H1 (cell line): ENCODE results near the gene DAP. TPM values are rescaled to one million over a fixed set of nuclear protein-coding genes. Genes with fewer than 3 reads are reported as not detected.

Source experiments
- CTCF ChIA-PET: fragments of 300-600 bp; sonication (Branson Sonifier 250); formaldehyde crosslinking; loops from one replicate; lab custom pipeline; 2021; ENCODE audit not compliant: partially characterized antibody; lab: Charles Lee
- POLR2A ChIA-PET: fragments of 300-600 bp; sonication (Branson Sonifier 250); formaldehyde crosslinking; loops from one replicate; lab custom pipeline; 2021; ENCODE audit warnings: inconsistent platforms; ENCODE audit not compliant: partially characterized antibody; lab: Charles Lee
- DNase-seq, 2 experiments: peaks; one replicate each; pipeline versions ENCODE4 v3.0.0 to v3.0.0-alpha.2; 2010 to 2022; ENCODE audit warnings: low spot score in 2 of 2, low read depth in 1 of 2, mixed read lengths in 1 of 2
- FAIRE-seq: peaks from 2 replicates; lab custom pipeline; 2011; peaks lifted over from hg19 to GRCh38; lab: Jason Lieb, UNC
- H2AFZ ChIP-seq: 2 replicates; pipeline ENCODE4 v1.8.1; 2012; ENCODE audit warnings: low read length, inconsistent platforms
- H2AK5ac ChIP-seq: 2 replicates; pipeline ENCODE4 v1.6.1; 2013; ENCODE audit warnings: low read depth, low read length
- H2BK120ac ChIP-seq: replicated peaks from 2 replicates; pipeline ENCODE3; 2013; ENCODE audit warnings: low read depth, low read length, inconsistent platforms
- H2BK12ac ChIP-seq: 2 replicates; pipeline ENCODE4 v1.6.1; 2013; ENCODE audit warnings: low read depth, low read length
- H2BK15ac ChIP-seq: 2 replicates; pipeline ENCODE4 v1.6.1; 2013; ENCODE audit warnings: low read length
- H2BK20ac ChIP-seq: 2 replicates; pipeline ENCODE4 v1.6.1; 2013; ENCODE audit warnings: low read length
- H2BK5ac ChIP-seq: 2 replicates; pipeline ENCODE4 v1.6.1; 2013; ENCODE audit warnings: low read depth, low read length
- H3K14ac ChIP-seq: 2 replicates; pipeline ENCODE4 v1.6.1; 2013; ENCODE audit warnings: inconsistent platforms; ENCODE audit not compliant: insufficient read length
- H3K18ac ChIP-seq: 2 replicates; pipeline ENCODE4 v1.6.1; 2013; ENCODE audit warnings: low read length; ENCODE audit errors: extremely low read depth
- H3K23ac ChIP-seq: 2 replicates; pipeline ENCODE4 v1.6.1; 2013; ENCODE audit warnings: inconsistent platforms; ENCODE audit not compliant: insufficient read length
- H3K23me2 ChIP-seq: 2 replicates; pipeline ENCODE4 v1.6.1; 2013; ENCODE audit warnings: low read depth, low read length
- H3K27ac ChIP-seq: 2 replicates; pipeline ENCODE4 v1.6.1; 2011; ENCODE audit warnings: low read depth, low read length, inconsistent platforms
- H3K27me3 ChIP-seq, 4 experiments: replicated peaks in 1 of 4; 1 replicate in 1 of 4; 2 replicates in 3 of 4; pipeline versions ENCODE4 v1.6.1 to v1.8.1; 2011 to 2013; ENCODE audit warnings: low read length in 3 of 4, mild to moderate bottlenecking in 3 of 4, inconsistent platforms in 2 of 4, mixed read lengths in 2 of 4, moderate library complexity in 1 of 4; ENCODE audit not compliant: control insufficient read depth in 3 of 4, insufficient read depth in 3 of 4; ENCODE audit errors: extremely low read depth in 1 of 4
- H3K36me3 ChIP-seq, 4 experiments: 2 replicates each; pipeline versions ENCODE4 v1.6.1 to v1.8.1; 2011 to 2013; ENCODE audit warnings: mild to moderate bottlenecking in 4 of 4, low read length in 3 of 4, moderate library complexity in 2 of 4, control low read depth in 1 of 4, inconsistent platforms in 1 of 4; ENCODE audit not compliant: insufficient read depth in 4 of 4, control insufficient read depth in 2 of 4
- H3K4ac ChIP-seq: replicated peaks from 2 replicates; pipeline ENCODE3; 2013; ENCODE audit warnings: low read length, low read depth, mixed read lengths, inconsistent platforms; ENCODE audit not compliant: insufficient read length
- H3K4me1 ChIP-seq, 4 experiments: replicated peaks in 1 of 4; 1 replicate in 1 of 4; 2 replicates in 3 of 4; pipeline versions ENCODE4 v1.6.1 to v1.8.1; 2011 to 2013; ENCODE audit warnings: low read length in 3 of 4, inconsistent platforms in 2 of 4, mixed read lengths in 1 of 4; ENCODE audit not compliant: insufficient read depth in 4 of 4, control insufficient read depth in 3 of 4
- H3K4me2 ChIP-seq, 2 experiments: 2 replicates each; pipeline versions ENCODE4 v1.6.1 to v1.8.1; 2011 to 2013; ENCODE audit warnings: low read depth in 2 of 2, low read length in 2 of 2, control low read depth in 1 of 2, inconsistent platforms in 1 of 2, mild to moderate bottlenecking in 1 of 2; ENCODE audit not compliant: insufficient read depth in 1 of 2
- H3K4me3 ChIP-seq, 4 experiments: fragments of 200-600, 300-600 bp in 1 of 4; sonication (generic), shearing (Covaris generic), sonication (Bioruptor Twin) in 1 of 4; 2 replicates each; pipeline versions ENCODE4 v1.5.1 to v1.8.1; 2011 to 2016; ENCODE audit warnings: low read length in 4 of 4, low read depth in 3 of 4, control low read depth in 2 of 4, inconsistent platforms in 2 of 4, mild to moderate bottlenecking in 2 of 4, mixed read lengths in 1 of 4, moderate library complexity in 1 of 4; ENCODE audit not compliant: insufficient read depth in 2 of 4; ENCODE audit errors: extremely low read depth in 1 of 4
- H3K56ac ChIP-seq: replicated peaks from 2 replicates; pipeline ENCODE3; 2013; ENCODE audit warnings: low read depth, mild to moderate bottlenecking, mixed read lengths, low read length, inconsistent platforms; ENCODE audit not compliant: insufficient read length
- H3K79me1 ChIP-seq: 2 replicates; pipeline ENCODE4 v1.6.1; 2013; ENCODE audit warnings: low read depth, low read length, control low read depth
- H3K79me2 ChIP-seq, 2 experiments: 2 replicates each; pipeline versions ENCODE4 v1.6.1 to v1.8.1; 2012 to 2013; ENCODE audit warnings: low read length in 2 of 2, mild to moderate bottlenecking in 2 of 2, inconsistent platforms in 1 of 2; ENCODE audit not compliant: insufficient read depth in 2 of 2, control insufficient read depth in 1 of 2
- H3K9ac ChIP-seq, 4 experiments: replicated peaks in 1 of 4; 1 replicate in 1 of 4; 2 replicates in 3 of 4; pipeline versions ENCODE4 v1.6.1 to v1.8.1; 2011 to 2013; ENCODE audit warnings: low read depth in 3 of 4, low read length in 3 of 4, control low read depth in 2 of 4, mild to moderate bottlenecking in 2 of 4, moderate library complexity in 2 of 4, inconsistent platforms in 1 of 4; ENCODE audit errors: extremely low read depth in 1 of 4
- H3K9me3 ChIP-seq, 2 experiments: 2 replicates each; pipeline versions ENCODE4 v1.6.1 to v1.8.1; 2012 to 2013; ENCODE audit warnings: mild to moderate bottlenecking in 2 of 2, moderate library complexity in 2 of 2, control low read depth in 1 of 2, inconsistent platforms in 1 of 2, low read depth in 1 of 2, low read length in 1 of 2, mixed read lengths in 1 of 2; ENCODE audit not compliant: insufficient read depth in 2 of 2
- H4K20me1 ChIP-seq, 2 experiments: replicated peaks in 1 of 2; 2 replicates each; pipeline versions ENCODE3 to v1.8.1; 2011 to 2013; ENCODE audit warnings: inconsistent platforms in 2 of 2, low read length in 2 of 2, mild to moderate bottlenecking in 1 of 2; ENCODE audit not compliant: insufficient read depth in 2 of 2, control insufficient read depth in 1 of 2
- H4K5ac ChIP-seq: 2 replicates; pipeline ENCODE4 v1.6.1; 2013; ENCODE audit warnings: low read length, low read depth, mixed read lengths, inconsistent platforms; ENCODE audit not compliant: insufficient read length
- H4K8ac ChIP-seq: 2 replicates; pipeline ENCODE4 v1.8.0; 2013; ENCODE audit warnings: mild to moderate bottlenecking, moderate library complexity, low read length, inconsistent platforms; ENCODE audit not compliant: insufficient read depth; ENCODE audit errors: extremely low read depth
- H4K91ac ChIP-seq: replicated peaks from 2 replicates; pipeline ENCODE3; 2013; ENCODE audit warnings: low read length, mixed read lengths, inconsistent platforms; ENCODE audit not compliant: insufficient read length
- RAD21 ChIP-seq, 2 experiments: IDR thresholded peaks in 1 of 2; conservative IDR thresholded peaks in 1 of 2; 2 replicates each; pipeline ENCODE4 v1.6.1; 2011; ENCODE audit warnings: low read depth in 2 of 2, low read length in 2 of 2, improper control_type of control experiment in 1 of 2, inconsistent platforms in 1 of 2, mild to moderate bottlenecking in 1 of 2, moderate library complexity in 1 of 2
- SUZ12 ChIP-seq: fragments of 200-600 bp; sonication (generic); IDR thresholded peaks from 2 replicates; pipeline ENCODE4 v1.6.1; 2012; ENCODE audit warnings: mild to moderate bottlenecking, inconsistent platforms, low read length, moderate library complexity, mixed read lengths
- WGBS, 2 experiments: shearing (Covaris generic) in 1 of 2; methylation state at CpG; one replicate each; pipeline versions ENCODE4 v1.1.6 to v1.1.7; 2013 to 2015; ENCODE audit warnings: low lambda C conversion rate in 2 of 2, mixed read lengths in 2 of 2, inconsistent platforms in 1 of 2, low coverage in 1 of 2, missing lambda C conversion rate in 1 of 2; ENCODE audit not compliant: insufficient replicate concordance in 2 of 2, insufficient coverage in 1 of 2, insufficient read length in 1 of 2; ENCODE audit errors: extremely low coverage in 1 of 2, missing lambda C conversion rate in 1 of 2; 5-methylcytosine and 5-hydroxymethylcytosine counted together
- polyA plus RNA-seq, 7 experiments: library from polyadenylated mRNA; depleted of rRNA in 3 of 7; stranded (reverse) in 5 of 7; unstranded in 2 of 7; fragments of >200 nt in 5 of 7; fragments of 200-250 nt in 2 of 7; gene quantifications; 1 replicate in 5 of 7; 2 replicates in 1 of 7; 4 replicates in 1 of 7; pipeline versions ENCODE4 v1.2.1 to v1.2.3, GENCODE V29; 2011 to 2013; ENCODE audit warnings: missing spikeins in 2 of 7, mixed read lengths in 2 of 7
- total RNA-seq: library from RNA; stranded (reverse); fragmentation: NEBNext Ultra II Directional; extraction: Animal tissue kit (Norgen Biotek cat#: 25700); gene quantifications from 2 replicates; pipeline ENCODE4 v1.2.1, GENCODE V29; 2021

Gene DAP
- total and polyA plus RNA-seq, 2 of the 8 experiments (the other 6 are each of a cell fraction or from before 2014, with no cell fraction given), result 26.2 to 44.4 TPM

GRCh38 chr5:10652151-10652550 lies 108.9 kb downstream of the DAP start:
- no peak overlapping the region for H3K56ac ChIP-seq
- FAIRE-seq, result no peak
- H2BK12ac ChIP-seq, result no peak overlapping the region
- H2BK120ac ChIP-seq, result no peak overlapping the region
- H4K91ac ChIP-seq, result no peak overlapping the region
- H2AFZ ChIP-seq, result no peak overlapping the region
- no peak overlapping the region for H3K4me2 ChIP-seq
- H4K8ac ChIP-seq, result no peak overlapping the region
- no peak overlapping the region for H4K5ac ChIP-seq
- no peak overlapping the region for H2BK20ac ChIP-seq
- H3K27me3 ChIP-seq, result no peaks in the 10 kb centered on the region
- H3K36me3 ChIP-seq, result peaks cover 0 to 13% (median under 1%) of the 10 kb centered on the region in 4 experiments; a peak in 5 of 8 replicates
- no peak overlapping the region for H2AK5ac ChIP-seq
- no peak for DNase-seq
- H3K9ac ChIP-seq, result no peak overlapping the region
- ChIA-PET POLR2A (interaction anchor here (0.6 to 1.2 kb wide), 5 partner anchors 10 to 22 kb away, joined by 3 read pairs; no protein-coding TSS in a partner anchor), CTCF (interaction anchor here (0.6 to 1.9 kb wide), 10 partner anchors 14 to 224 kb away, joined by 3 to 12 read pairs (median 3); no protein-coding TSS in a partner anchor)
- no peak overlapping the region for H3K18ac ChIP-seq
- H4K20me1 ChIP-seq, result peaks cover 0 to 6% of the 10 kb centered on the region in 2 experiments
- no peak overlapping the region for H3K4ac ChIP-seq
- no peak overlapping the region for H3K23ac ChIP-seq
- no peak overlapping the region for H2BK5ac ChIP-seq
- H3K79me1 ChIP-seq, result peaks cover 6% of the 10 kb centered on the region
- no peak overlapping the region for H3K27ac ChIP-seq
- TF ChIP-seq SUZ12 (no peak), RAD21 (IDR thresholded peaks at IDR 0.05 in 1 of 2, conservative IDR thresholded peaks at IDR 0.05 in 1 of 2; ENCODE audit: low read depth in 2 of 2, low read length in 2 of 2) (peak in 1 of 2 experiments; percentile 18; a peak in 1 of 4 replicates)
- WGBS, 2 experiments, result 90% methylated on average over 13 of the region's 13 CpGs; no CpG with 5 or more reads in 1 of the 2 experiments
- no peak overlapping the region for H3K4me3 ChIP-seq
- H3K4me1 ChIP-seq, result peaks cover 2 to 13% (median 6%) of the 10 kb centered on the region in 4 experiments
- H3K23me2 ChIP-seq, result 0 out of 2 replicates have a peak, but pooled peaks cover 2% of the 10 kb centered on the region
- H3K9me3 ChIP-seq, result no peaks in the 10 kb centered on the region
- H2BK15ac ChIP-seq, result no peak overlapping the region
- H3K14ac ChIP-seq, result no peak overlapping the region
- H3K79me2 ChIP-seq, result no peaks in the 10 kb centered on the region; a peak in 1 of 4 replicates
